Measurements from ENCODE around the gene CHAT. TPM values are rescaled to one million over a fixed set of nuclear protein-coding genes. Genes with fewer than 3 reads are reported as not detected.

Gene CHAT
- total RNA-seq, 2 experiments from 2014 or later: not detected

- DNase-seq (no peak), ATAC-seq (no peak)
- H3K27me3 Mint-ChIP-seq (ENCODE audit: low read depth): peaks cover 16% of the 10 kb centered on the region
- ChIA-PET CTCF (interaction anchor here (1.8 kb wide), 1 partner anchor 10 kb away, joined by 5 read pairs; no protein-coding TSS in a partner anchor), POLR2A (no interaction called here)
- peaks cover 6% of the 10 kb centered on the region for H3K4me1 Mint-ChIP-seq (ENCODE audit: low read depth)
- H3K36me3 Mint-ChIP-seq (ENCODE audit: low read depth): no peaks in the 10 kb centered on the region
- no peaks in the 10 kb centered on the region for H3K9me3 Mint-ChIP-seq (ENCODE audit: insufficient read depth)
- H3K4me3 Mint-ChIP-seq: no peak overlapping the region
- H3K27ac Mint-ChIP-seq: no peak overlapping the region
These were observed 28.4 kb upstream of the CHAT start for GRCh38 chr10:49585387-49585786.

- ATAC-seq (no peak), DNase-seq (no peak)
- Mint-ChIP-seq H3K27ac (no peak overlapping the region), H3K4me3 (no peak overlapping the region), H3K9me3 (ENCODE audit: insufficient read depth) (no peaks in the 10 kb centered on the region), H3K4me1 (ENCODE audit: low read depth) (no peaks in the 10 kb centered on the region), H3K27me3 (ENCODE audit: low read depth) (peaks cover 22% of the 10 kb centered on the region), H3K36me3 (ENCODE audit: low read depth) (no peaks in the 10 kb centered on the region)
- CTCF ChIA-PET: no interaction called here
- POLR2A ChIA-PET: no interaction called here
These were observed 25.9 kb upstream of the CHAT start for GRCh38 chr10:49587981-49588380.

DNA sequence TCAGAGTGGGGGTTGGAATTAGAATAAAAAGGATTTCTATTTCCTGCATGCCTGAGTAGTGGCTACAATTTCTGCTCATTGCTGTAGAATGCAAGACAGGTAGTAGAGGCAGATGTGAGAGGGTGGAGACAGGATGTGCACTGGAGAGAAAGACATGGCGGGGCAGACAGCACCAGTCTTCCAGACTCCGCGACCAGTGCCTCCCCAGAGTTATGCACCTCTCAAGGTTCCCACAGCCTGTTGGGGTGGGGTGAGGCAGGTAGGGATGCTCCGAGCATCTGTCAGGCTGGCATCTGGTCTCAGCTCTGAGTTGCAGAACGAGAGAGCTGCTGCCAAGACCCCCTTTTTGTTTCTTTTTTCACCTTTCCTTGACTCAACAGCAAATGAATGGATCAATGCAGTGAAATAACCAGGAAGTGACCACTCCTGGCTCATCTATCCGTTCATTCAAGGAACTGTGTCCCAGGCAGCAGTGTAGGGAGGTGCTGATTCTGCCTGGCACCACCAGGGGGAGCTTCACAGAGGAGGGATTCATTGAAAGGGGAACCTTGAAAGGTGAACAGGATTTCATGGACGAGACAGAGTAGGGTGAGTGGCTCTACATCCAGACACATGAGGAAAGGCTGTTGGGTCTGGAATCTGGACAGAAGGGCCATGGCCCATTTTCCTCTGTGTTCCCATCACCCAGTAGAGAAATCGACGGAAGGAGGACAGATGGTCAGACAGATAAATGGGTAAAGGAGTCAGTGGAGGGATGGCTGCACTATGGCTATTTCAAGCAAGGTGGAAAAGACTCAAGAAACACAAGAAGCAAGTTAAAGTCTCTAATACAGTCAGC is 20.9 kb upstream of the CHAT start:
- DNase-seq: peak; percentile 73
- CTCF ChIA-PET: interaction anchor here (0.8 to 2.0 kb wide), 22 partner anchors 8 to 683 kb away, joined by 3 to 15 read pairs (median 5); partner anchors contain the start of gene ERCC6

GRCh38 chr10:49593564-49593875 is 20.3 kb upstream of the CHAT start:
- POLR2A ChIA-PET: interaction anchor here (0.9 kb wide), 1 partner anchor 54 kb away, joined by 3 read pairs; no protein-coding TSS in a partner anchor
- Mint-ChIP-seq H3K27ac (no peak overlapping the region), H3K36me3 (ENCODE audit: low read depth) (no peaks in the 10 kb centered on the region), H3K27me3 (ENCODE audit: low read depth) (peaks cover 10% of the 10 kb centered on the region), H3K4me3 (no peak overlapping the region), H3K9me3 (ENCODE audit: insufficient read depth) (no peaks in the 10 kb centered on the region), H3K4me1 (ENCODE audit: low read depth) (peaks cover 2% of the 10 kb centered on the region)
- ATAC-seq (no peak), DNase-seq (no peak)
- CTCF ChIA-PET: interaction anchor here (0.9 to 2.0 kb wide), 21 partner anchors 8 to 682 kb away, joined by 3 to 15 read pairs (median 5); partner anchors contain the start of gene ERCC6

More for the DNA sequence above, 20.9 kb upstream of the CHAT start:
- H3K27ac Mint-ChIP-seq: no peak overlapping the region
- no peaks in the 10 kb centered on the region for H3K9me3 Mint-ChIP-seq (ENCODE audit: insufficient read depth)
- H3K4me3 Mint-ChIP-seq: no peak overlapping the region
- no peaks in the 10 kb centered on the region for H3K36me3 Mint-ChIP-seq (ENCODE audit: low read depth)
- ATAC-seq: peak; percentile 51
- POLR2A ChIA-PET: interaction anchor here (0.9 kb wide), 1 partner anchor 53 kb away, joined by 3 read pairs; no protein-coding TSS in a partner anchor
- H3K4me1 Mint-ChIP-seq (ENCODE audit: low read depth): peaks cover 2% of the 10 kb centered on the region
- peaks cover 12% of the 10 kb centered on the region for H3K27me3 Mint-ChIP-seq (ENCODE audit: low read depth)

GRCh38 chr10:49593998-49594397 is 19.8 kb upstream of the CHAT start:
- H3K36me3 Mint-ChIP-seq (ENCODE audit: low read depth): no peaks in the 10 kb centered on the region
- DNase-seq (peak; percentile 18), ATAC-seq (no peak)
- POLR2A ChIA-PET: interaction anchor here (0.9 kb wide), 1 partner anchor 54 kb away, joined by 3 read pairs; no protein-coding TSS in a partner anchor
- CTCF ChIA-PET: interaction anchor here (0.9 to 2.0 kb wide), 16 partner anchors 10 to 631 kb away, joined by 3 to 15 read pairs (median 6); partner anchors contain the start of gene ERCC6
- peaks cover 2% of the 10 kb centered on the region for H3K4me1 Mint-ChIP-seq (ENCODE audit: low read depth)
- H3K27ac Mint-ChIP-seq: no peak overlapping the region
- no peaks in the 10 kb centered on the region for H3K9me3 Mint-ChIP-seq (ENCODE audit: insufficient read depth)
- H3K4me3 Mint-ChIP-seq: no peak overlapping the region
- peaks cover 10% of the 10 kb centered on the region for H3K27me3 Mint-ChIP-seq (ENCODE audit: low read depth)

GRCh38 chr10:49594594-49594993 is 19.2 kb upstream of the CHAT start:
- DNase-seq: peak; percentile 47
- peaks cover 10% of the 10 kb centered on the region for H3K27me3 Mint-ChIP-seq (ENCODE audit: low read depth)
- H3K27ac Mint-ChIP-seq: no peak overlapping the region
- H3K4me3 Mint-ChIP-seq: no peak overlapping the region
- peaks cover 2% of the 10 kb centered on the region for H3K4me1 Mint-ChIP-seq (ENCODE audit: low read depth)
- ATAC-seq: no peak
- CTCF ChIA-PET: interaction anchor here (0.6 to 2.0 kb wide), 22 partner anchors 9 to 800 kb away, joined by 3 to 10 read pairs (median 3); partner anchors contain the start of gene ERCC6
- H3K36me3 Mint-ChIP-seq (ENCODE audit: low read depth): no peaks in the 10 kb centered on the region
- H3K9me3 Mint-ChIP-seq (ENCODE audit: insufficient read depth): no peaks in the 10 kb centered on the region
- POLR2A ChIA-PET: no interaction called here

- DNase-seq (no peak), ATAC-seq (no peak)
- no peak overlapping the region for H3K27ac Mint-ChIP-seq
- H3K27me3 Mint-ChIP-seq (ENCODE audit: low read depth): peaks cover 10% of the 10 kb centered on the region
- ChIA-PET POLR2A (no interaction called here), CTCF (interaction anchor here (0.6 to 2.0 kb wide), 22 partner anchors 8 to 800 kb away, joined by 3 to 10 read pairs (median 3); partner anchors contain the start of gene ERCC6)
- peaks cover 2% of the 10 kb centered on the region for H3K4me1 Mint-ChIP-seq (ENCODE audit: low read depth)
- no peak overlapping the region for H3K4me3 Mint-ChIP-seq
- H3K9me3 Mint-ChIP-seq (ENCODE audit: insufficient read depth): no peaks in the 10 kb centered on the region
- H3K36me3 Mint-ChIP-seq (ENCODE audit: low read depth): no peaks in the 10 kb centered on the region
These were observed 18.7 kb upstream of the CHAT start for GRCh38 chr10:49595003-49595712.

DNA sequence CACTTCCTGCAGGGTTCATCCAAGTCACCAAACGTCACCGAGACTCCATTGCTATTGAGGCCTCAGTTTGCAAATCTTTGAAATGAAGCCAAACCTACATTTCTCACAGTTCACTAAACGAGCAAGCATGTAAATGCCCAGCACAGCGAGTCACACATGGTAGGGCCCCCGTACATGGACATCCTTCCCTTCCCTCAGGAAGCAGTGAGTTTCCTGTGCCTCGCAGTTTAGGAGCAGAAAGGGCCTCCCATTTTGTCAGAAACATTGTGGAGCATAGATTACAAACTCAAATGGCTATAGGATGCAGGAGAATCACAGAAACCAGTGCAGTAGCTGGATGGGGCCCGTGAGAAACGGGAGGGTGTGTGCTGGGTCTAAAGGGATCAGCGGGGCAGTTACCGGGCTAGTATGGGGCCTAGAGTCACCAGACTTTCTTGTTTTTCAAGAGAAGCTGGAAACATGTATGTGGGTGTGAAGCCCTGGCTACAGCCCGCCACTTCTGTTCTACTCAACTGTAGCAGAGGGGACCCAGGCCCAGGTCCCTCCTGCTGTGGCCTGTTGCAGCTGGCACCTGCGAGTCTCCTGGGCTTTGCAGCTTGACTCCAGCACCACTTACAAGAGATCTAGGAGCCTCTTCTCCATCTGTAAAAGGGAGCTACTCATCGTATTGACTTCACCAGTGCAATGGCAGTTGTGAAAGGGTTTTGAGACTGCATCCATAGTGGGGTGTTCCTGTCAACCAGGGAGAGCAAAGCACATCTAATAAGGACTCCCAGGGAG is 17.9 kb upstream of the CHAT start:
- H3K36me3 Mint-ChIP-seq (ENCODE audit: low read depth): no peaks in the 10 kb centered on the region
- peaks cover 2% of the 10 kb centered on the region for H3K4me1 Mint-ChIP-seq (ENCODE audit: low read depth)
- ATAC-seq (no peak), DNase-seq (no peak)
- POLR2A ChIA-PET: no interaction called here
- no peaks in the 10 kb centered on the region for H3K9me3 Mint-ChIP-seq (ENCODE audit: insufficient read depth)
- no peak overlapping the region for H3K27ac Mint-ChIP-seq
- H3K27me3 Mint-ChIP-seq (ENCODE audit: low read depth): peaks cover 6% of the 10 kb centered on the region
- H3K4me3 Mint-ChIP-seq: no peak overlapping the region
- CTCF ChIA-PET: interaction anchor here (1.0 to 2.0 kb wide), 11 partner anchors 11 to 677 kb away, joined by 3 to 10 read pairs (median 5); partner anchors contain the start of gene ERCC6

DNA sequence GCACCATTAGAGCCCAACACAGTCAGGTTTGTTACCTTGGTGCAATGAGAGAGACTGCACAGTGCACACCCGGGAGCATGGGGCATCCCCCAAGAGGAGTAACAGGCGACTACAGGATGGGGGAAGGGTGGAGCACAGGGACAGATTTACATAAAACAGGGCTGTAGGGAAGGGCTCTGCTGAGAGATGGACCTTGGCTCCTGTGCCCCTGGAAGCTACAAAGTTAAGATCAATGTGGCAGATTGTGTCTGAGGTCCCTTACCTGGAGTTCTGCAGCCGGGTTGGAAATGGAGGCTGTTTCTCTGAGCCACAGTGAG is 17.4 kb upstream of the CHAT start:
- DNase-seq (peak; percentile 18), ATAC-seq (no peak)
- peaks cover 4% of the 10 kb centered on the region for H3K27me3 Mint-ChIP-seq (ENCODE audit: low read depth)
- CTCF ChIA-PET: no interaction called here
- peaks cover 2% of the 10 kb centered on the region for H3K4me1 Mint-ChIP-seq (ENCODE audit: low read depth)
- H3K4me3 Mint-ChIP-seq: no peak overlapping the region
- no peaks in the 10 kb centered on the region for H3K36me3 Mint-ChIP-seq (ENCODE audit: low read depth)
- POLR2A ChIA-PET: no interaction called here
- H3K27ac Mint-ChIP-seq: no peak overlapping the region
- H3K9me3 Mint-ChIP-seq (ENCODE audit: insufficient read depth): no peaks in the 10 kb centered on the region

DNA sequence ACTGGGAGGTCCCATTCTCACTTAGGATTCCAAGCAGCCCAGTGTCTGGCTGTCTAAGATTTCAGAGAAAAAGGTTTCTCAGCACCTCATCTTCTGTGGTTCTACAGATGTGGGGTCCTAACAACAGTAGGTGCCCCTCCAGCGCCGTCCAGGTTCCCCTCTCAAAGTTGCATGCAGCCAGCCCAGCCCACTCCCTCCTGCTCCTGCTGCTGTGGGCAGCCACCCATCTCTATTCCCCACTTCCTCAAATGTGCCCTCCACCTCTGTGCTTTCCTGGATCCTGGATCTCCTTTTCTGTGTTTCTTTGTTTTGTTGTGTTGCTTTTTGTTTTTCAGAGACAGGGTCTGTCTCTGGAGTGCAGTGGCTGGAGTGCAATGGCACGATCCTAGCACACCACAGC is 17.0 kb upstream of the CHAT start:
- ATAC-seq: no peak

DNA sequence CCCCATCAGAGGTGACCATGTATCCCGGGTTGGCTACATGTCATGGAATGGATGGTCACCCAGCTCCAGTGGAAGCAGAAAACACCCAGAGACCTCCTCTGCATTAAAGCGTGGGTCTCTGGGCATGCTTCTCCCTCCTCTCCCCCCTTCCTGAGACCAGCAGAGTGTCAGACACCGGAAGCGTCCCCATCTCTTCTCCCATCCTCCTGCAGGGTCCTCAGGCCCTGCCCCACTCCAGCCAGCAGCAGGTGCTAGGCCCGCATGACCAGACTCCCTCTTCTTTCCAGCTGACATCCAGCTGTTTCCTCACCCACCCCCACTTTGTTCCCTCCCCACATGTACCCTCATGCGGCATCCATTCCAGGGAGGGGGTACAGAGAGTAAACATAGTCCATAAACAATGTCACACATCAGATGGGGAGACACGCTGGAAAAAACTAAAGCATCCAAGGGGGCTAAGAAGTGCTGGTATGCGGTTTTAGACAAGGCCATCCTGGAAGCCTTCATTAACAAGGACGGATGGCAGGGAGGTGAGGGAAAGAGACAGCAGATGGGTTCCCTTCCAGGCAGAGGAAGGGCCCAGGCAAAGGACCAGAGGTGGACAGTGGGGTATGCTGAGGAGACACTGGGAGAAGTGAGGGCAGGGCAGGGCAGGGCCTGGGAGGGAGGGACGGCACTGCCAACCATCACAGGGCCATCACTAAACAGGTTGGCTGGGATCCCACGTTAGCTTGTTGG is 16.2 kb upstream of the CHAT start:
- CTCF ChIA-PET: no interaction called here

More for the DNA sequence above, 17.0 kb upstream of the CHAT start:
- no peak for DNase-seq
- CTCF ChIA-PET: no interaction called here
- H3K9me3 Mint-ChIP-seq (ENCODE audit: insufficient read depth): no peaks in the 10 kb centered on the region
- POLR2A ChIA-PET: no interaction called here
- peaks cover under 1% of the 10 kb centered on the region for H3K27me3 Mint-ChIP-seq (ENCODE audit: low read depth)
- peaks cover 2% of the 10 kb centered on the region for H3K4me1 Mint-ChIP-seq (ENCODE audit: low read depth)
- no peak overlapping the region for H3K27ac Mint-ChIP-seq
- H3K4me3 Mint-ChIP-seq: no peak overlapping the region
- no peaks in the 10 kb centered on the region for H3K36me3 Mint-ChIP-seq (ENCODE audit: low read depth)

More for the DNA sequence above, 16.2 kb upstream of the CHAT start:
- Mint-ChIP-seq H3K9me3 (ENCODE audit: insufficient read depth) (no peaks in the 10 kb centered on the region), H3K36me3 (ENCODE audit: low read depth) (no peaks in the 10 kb centered on the region), H3K4me1 (ENCODE audit: low read depth) (peaks cover 2% of the 10 kb centered on the region), H3K4me3 (no peak overlapping the region), H3K27me3 (ENCODE audit: low read depth) (no peaks in the 10 kb centered on the region), H3K27ac (no peak overlapping the region)
- POLR2A ChIA-PET: no interaction called here
- ATAC-seq (no peak), DNase-seq (no peak)
